Vagina (tissue), 2 donors: Measurements from ENCODE around the gene ATP8A1. TPM values are rescaled to one million over a fixed set of nuclear protein-coding genes. Genes with fewer than 3 reads are reported as not detected.

ENCODE experiments used
- DNase-seq, 2 donors: peaks; one replicate each; pipeline ENCODE4 v3.0.0-alpha.2; 2017; ENCODE audit errors: extremely low spot score in 2 of 2
- H3K27ac ChIP-seq: fragments of 200-600 bp; sonication (generic); one replicate; pipeline ENCODE4 v1.5.1; 2019
- H3K27me3 ChIP-seq: fragments of 200-600 bp; sonication (generic); one replicate; pipeline ENCODE4 v1.5.1; 2019
- H3K36me3 ChIP-seq, 2 donors: fragments of 200-600 bp; sonication (generic); one replicate each; pipeline ENCODE4 v1.5.1; 2017 to 2019
- H3K4me1 ChIP-seq: fragments of 200-600 bp; sonication (generic); one replicate; pipeline ENCODE4 v1.5.1; 2019
- H3K4me3 ChIP-seq, 2 donors: fragments of 200-600 bp; sonication (generic); 1 replicate in 1 of 2; 2 replicates in 1 of 2; pipeline ENCODE4 v1.5.1; 2016 to 2019
- H3K9me3 ChIP-seq: fragments of 200-600 bp; sonication (generic); one replicate; pipeline ENCODE4 v1.5.1; 2019
- POLR2A ChIP-seq, 2 donors: fragments of 450-650 bp; IDR thresholded peaks; one replicate each; pipeline ENCODE4 v1.6.1; 2017; ENCODE audit warnings: antibody characterized with exemption in 2 of 2, mild to moderate bottlenecking in 2 of 2, moderate library complexity in 2 of 2
- POLR2AphosphoS5 ChIP-seq, 2 donors: sonication (generic); formaldehyde crosslinking; IDR thresholded peaks; one replicate each; pipeline ENCODE4 v1.9.0; 2017; ENCODE audit warnings: antibody characterized with exemption in 2 of 2, mild to moderate bottlenecking in 2 of 2, low read depth in 1 of 2; ENCODE audit not compliant: insufficient read depth in 1 of 2
- intact Hi-C: fragments of 100-400 bp; cut with DNase I; formaldehyde crosslinking; loops from one replicate; pipeline ENCODE4 v1.15.1; 2023
- total RNA-seq: library from RNA; depleted of rRNA; stranded (reverse); fragments of >200 nt; gene quantifications from one replicate; pipeline ENCODE4 v1.2.3, GENCODE V29; 2016
- TF ChIP-seq, protein P1 (sequence below), 3 experiments: fragments of 450-650 bp in 2 of 3; fragments of 200-600 bp in 1 of 3; sonication (generic) in 1 of 3; IDR thresholded peaks; one replicate each; pipeline ENCODE4 v1.5.1; 2017 to 2019; ENCODE audit warnings: antibody characterized with exemption in 3 of 3, mild to moderate bottlenecking in 2 of 3, moderate library complexity in 2 of 3

ATP8A1 gene
- total RNA-seq, 1 donor from 2014 or later: 10.8 TPM

DNA sequence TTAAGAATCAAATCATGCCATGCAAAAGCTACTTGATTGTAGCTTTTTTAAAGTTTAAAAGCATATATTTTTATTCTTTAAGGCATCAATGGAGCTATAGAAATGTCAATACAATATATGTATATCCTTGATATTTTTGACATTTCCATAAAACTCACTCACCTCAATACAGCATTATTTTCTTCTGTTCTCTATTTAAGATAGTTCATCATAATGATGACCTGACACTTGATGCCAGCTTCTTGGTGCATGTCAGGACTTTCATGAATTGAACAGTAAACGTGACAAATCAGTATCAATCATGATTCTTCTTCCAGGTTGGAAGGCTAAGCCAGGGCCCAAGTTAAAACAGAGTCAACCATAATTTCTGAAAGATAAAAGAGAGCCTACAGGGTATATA, 33.6 kb upstream of the ATP8A1 start:
- Histone ChIP-seq H3K27ac (no peak overlapping the region), H3K36me3 (no peaks in the 10 kb centered on the region), H3K9me3 (no peaks in the 10 kb centered on the region), H3K4me1 (no peaks in the 10 kb centered on the region), H3K4me3 (no peak overlapping the region), H3K27me3 (no peaks in the 10 kb centered on the region)
- intact Hi-C loops: no loop called here
- TF ChIP-seq, protein P1, sequence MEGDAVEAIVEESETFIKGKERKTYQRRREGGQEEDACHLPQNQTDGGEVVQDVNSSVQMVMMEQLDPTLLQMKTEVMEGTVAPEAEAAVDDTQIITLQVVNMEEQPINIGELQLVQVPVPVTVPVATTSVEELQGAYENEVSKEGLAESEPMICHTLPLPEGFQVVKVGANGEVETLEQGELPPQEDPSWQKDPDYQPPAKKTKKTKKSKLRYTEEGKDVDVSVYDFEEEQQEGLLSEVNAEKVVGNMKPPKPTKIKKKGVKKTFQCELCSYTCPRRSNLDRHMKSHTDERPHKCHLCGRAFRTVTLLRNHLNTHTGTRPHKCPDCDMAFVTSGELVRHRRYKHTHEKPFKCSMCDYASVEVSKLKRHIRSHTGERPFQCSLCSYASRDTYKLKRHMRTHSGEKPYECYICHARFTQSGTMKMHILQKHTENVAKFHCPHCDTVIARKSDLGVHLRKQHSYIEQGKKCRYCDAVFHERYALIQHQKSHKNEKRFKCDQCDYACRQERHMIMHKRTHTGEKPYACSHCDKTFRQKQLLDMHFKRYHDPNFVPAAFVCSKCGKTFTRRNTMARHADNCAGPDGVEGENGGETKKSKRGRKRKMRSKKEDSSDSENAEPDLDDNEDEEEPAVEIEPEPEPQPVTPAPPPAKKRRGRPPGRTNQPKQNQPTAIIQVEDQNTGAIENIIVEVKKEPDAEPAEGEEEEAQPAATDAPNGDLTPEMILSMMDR (IDR thresholded peaks at IDR 0.05): no peak
- TF ChIP-seq POLR2A (IDR thresholded peaks at IDR 0.05): no peak
- TF ChIP-seq POLR2AphosphoS5 (IDR thresholded peaks at IDR 0.05; ENCODE audit: insufficient read depth in 1 of 2, low read depth in 1 of 2): no peak
- no peak for DNase-seq

DNA sequence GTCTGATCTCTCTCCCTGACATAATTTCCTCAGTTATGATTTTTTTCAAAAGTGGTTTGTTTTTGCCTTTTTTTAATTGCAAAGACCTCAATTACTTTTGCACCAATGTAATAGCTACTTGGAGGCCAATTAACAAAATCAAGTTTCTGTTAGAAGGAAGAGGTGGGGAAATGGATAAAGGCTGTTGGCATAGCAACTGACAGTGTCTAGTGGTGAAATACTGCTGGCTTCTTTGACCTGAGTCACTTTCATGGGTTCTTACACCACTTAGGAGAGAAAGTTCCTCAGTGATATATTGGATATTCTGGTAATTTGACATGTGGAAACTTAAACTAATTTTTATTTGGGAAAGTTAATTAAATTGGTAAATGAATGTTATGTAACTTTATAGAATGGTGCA, 26.5 kb upstream of the ATP8A1 start:
- TF ChIP-seq, protein P1 (IDR thresholded peaks at IDR 0.05): no peak
- TF ChIP-seq POLR2A (IDR thresholded peaks at IDR 0.05) (no peak), POLR2AphosphoS5 (IDR thresholded peaks at IDR 0.05; ENCODE audit: insufficient read depth in 1 of 2, low read depth in 1 of 2) (no peak)
- H3K36me3 ChIP-seq: no peaks in the 10 kb centered on the region
- H3K27ac ChIP-seq: no peak overlapping the region
- H3K27me3 ChIP-seq: no peaks in the 10 kb centered on the region
- intact Hi-C loops: no loop called here
- no peaks in the 10 kb centered on the region for H3K4me1 ChIP-seq
- DNase-seq: no peak
- no peak overlapping the region for H3K4me3 ChIP-seq
- H3K9me3 ChIP-seq: no peaks in the 10 kb centered on the region

DNA sequence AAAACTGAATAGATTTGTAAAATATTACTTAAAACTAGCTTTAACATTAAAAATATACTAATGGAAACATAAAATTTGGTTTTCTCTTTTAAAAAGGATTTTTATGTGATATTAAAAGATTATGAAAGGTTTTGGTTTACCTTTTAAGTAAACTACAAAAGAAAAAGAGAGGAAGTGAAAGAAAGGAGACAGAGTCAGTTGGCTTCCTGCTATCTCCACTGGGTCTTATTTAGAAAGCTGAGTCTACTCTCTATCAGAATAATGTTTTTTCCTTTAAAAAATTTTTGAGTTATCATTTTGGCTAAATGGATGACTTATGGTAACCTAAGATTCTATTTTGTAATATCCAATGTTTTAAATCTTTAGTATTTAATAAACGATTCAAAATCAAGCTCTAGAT, 21.6 kb upstream of the ATP8A1 start:
- no peak overlapping the region for H3K27ac ChIP-seq
- TF ChIP-seq POLR2A (IDR thresholded peaks at IDR 0.05) (no peak), POLR2AphosphoS5 (IDR thresholded peaks at IDR 0.05; ENCODE audit: insufficient read depth in 1 of 2, low read depth in 1 of 2) (no peak)
- TF ChIP-seq, protein P1 (IDR thresholded peaks at IDR 0.05): no peak
- H3K4me3 ChIP-seq: no peak overlapping the region
- no peaks in the 10 kb centered on the region for H3K4me1 ChIP-seq
- H3K27me3 ChIP-seq: no peaks in the 10 kb centered on the region
- intact Hi-C loops: no loop called here
- DNase-seq: no peak
- no peaks in the 10 kb centered on the region for H3K36me3 ChIP-seq
- H3K9me3 ChIP-seq: no peaks in the 10 kb centered on the region

DNA sequence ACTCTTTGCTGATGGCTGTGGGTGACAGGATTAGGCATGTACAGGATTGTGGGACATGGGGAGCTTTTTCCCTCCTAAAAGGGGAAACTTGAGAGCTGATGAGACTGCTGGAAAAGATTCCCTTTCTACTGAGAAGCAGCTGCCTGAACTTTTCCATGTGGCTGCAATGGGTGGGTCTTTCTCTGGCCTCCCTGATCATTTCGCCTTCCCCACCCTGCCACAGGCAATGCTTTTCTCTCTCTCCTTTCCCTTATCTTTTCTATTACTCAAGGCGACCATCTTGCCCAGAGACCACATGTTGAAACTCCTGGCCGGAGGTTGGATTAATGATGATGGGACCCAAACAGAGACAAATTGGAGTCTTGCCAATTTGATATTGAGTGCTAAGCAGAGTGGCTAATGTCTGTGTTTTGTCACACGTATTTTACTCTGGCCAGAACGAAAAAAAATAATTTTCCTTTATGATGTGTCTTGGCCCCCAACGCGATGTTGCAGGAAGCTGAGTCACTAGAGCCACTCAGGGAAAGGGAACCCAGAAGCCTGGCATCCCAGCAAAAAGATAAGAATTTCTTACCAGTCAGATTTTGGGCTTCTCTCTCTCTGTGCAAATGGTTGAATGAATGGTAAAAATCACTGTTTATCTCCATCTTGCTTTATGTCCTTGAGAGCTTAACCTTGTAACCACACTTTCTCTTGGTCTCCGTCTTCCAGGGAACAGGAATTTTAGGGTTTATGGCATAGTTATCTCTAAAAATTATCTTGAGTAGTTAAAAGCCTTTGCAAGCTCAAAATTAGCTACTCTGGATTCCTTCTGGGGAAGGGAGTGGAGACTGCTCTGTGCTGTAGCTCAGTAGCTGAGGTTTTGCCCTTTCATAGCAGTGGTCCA, 19.4 kb upstream of the ATP8A1 start:
- Histone ChIP-seq H3K27ac (no peak overlapping the region), H3K4me3 (no peak overlapping the region), H3K4me1 (no peaks in the 10 kb centered on the region), H3K27me3 (no peaks in the 10 kb centered on the region), H3K9me3 (no peaks in the 10 kb centered on the region), H3K36me3 (no peaks in the 10 kb centered on the region)
- intact Hi-C loops: no loop called here
- TF ChIP-seq, protein P1 (IDR thresholded peaks at IDR 0.05): no peak
- TF ChIP-seq POLR2A (IDR thresholded peaks at IDR 0.05): no peak
- no peak for TF ChIP-seq POLR2AphosphoS5 (IDR thresholded peaks at IDR 0.05; ENCODE audit: insufficient read depth in 1 of 2, low read depth in 1 of 2)
- DNase-seq: no peak

DNA sequence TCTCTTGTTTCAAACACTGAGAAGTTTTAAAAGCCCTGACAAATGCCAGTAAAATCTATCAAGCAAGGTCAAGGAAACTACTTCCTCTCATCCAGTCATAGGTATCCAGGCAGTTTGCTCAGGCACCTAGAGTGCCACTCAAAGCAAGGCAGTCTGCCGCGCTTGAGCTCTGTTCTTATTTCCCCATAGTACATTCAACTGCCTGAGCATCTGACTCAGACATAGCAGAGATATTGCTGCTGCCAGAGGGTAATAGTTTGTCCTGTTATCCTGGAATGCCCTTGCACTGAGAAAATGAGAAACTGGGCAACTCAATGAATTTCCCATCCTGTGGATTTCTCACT, 16.1 kb upstream of the ATP8A1 start:
- Histone ChIP-seq H3K27ac (no peak overlapping the region), H3K9me3 (no peaks in the 10 kb centered on the region), H3K36me3 (no peaks in the 10 kb centered on the region), H3K27me3 (no peaks in the 10 kb centered on the region), H3K4me1 (no peaks in the 10 kb centered on the region), H3K4me3 (no peak overlapping the region)
- intact Hi-C loops: no loop called here
- no peak for DNase-seq
- TF ChIP-seq POLR2A (IDR thresholded peaks at IDR 0.05) (no peak), POLR2AphosphoS5 (IDR thresholded peaks at IDR 0.05; ENCODE audit: insufficient read depth in 1 of 2, low read depth in 1 of 2) (no peak)
- TF ChIP-seq, protein P1 (IDR thresholded peaks at IDR 0.05): no peak
